HepG2 (cell line): ENCODE results near the gene ABCG5. TPM values are rescaled to one million over a fixed set of nuclear protein-coding genes. Genes with fewer than 3 reads are reported as not detected.
A peak's percentile ranks its signal among the peaks of the same experiment; 100 is the strongest.

ENCODE experiments used
- ATAC-seq: fragments of 200-7000 bp; cut with Tn5 transposase; 3 replicates; pipeline ENCODE4 v1.9.1; 2020; ENCODE audit warnings: mild to moderate bottlenecking, moderate library complexity
- Bru-seq: library from RNA; stranded (reverse); fragments of 400-500 nt; gene quantifications from one replicate; lab custom pipeline; 2021; lab: Mats Ljungman, UMichigan
- BruChase-seq, 2 experiments: library from RNA; stranded (reverse); fragments of 400-500 nt; gene quantifications; one replicate each; lab custom pipeline; 2021; lab: Mats Ljungman, UMichigan
- BruUV-seq: library from RNA; stranded (reverse); fragments of 400-500 nt; replicated peaks from 2 replicates; lab custom pipeline; 2021; lab: Mats Ljungman, UMichigan
- CTCF ChIA-PET: fragments of 300-600 bp; formaldehyde crosslinking; extraction: SDS; loops from one replicate; lab custom pipeline; 2021; ENCODE audit warnings: low total read pairs, inconsistent platforms, low intra/inter-chr PET ratio; lab: Yijun Ruan, JAX
- POLR2A ChIA-PET: fragments of 350-600 bp; sonication (Branson Sonifier 250); formaldehyde crosslinking; loops from one replicate; lab custom pipeline; 2020; ENCODE audit warnings: antibody characterized with exemption, inconsistent platforms; lab: Yijun Ruan, JAX
- DNase-seq: peaks from one replicate; pipeline ENCODE4 v3.0.0-alpha.2; 2015; ENCODE audit warnings: low spot score
- FAIRE-seq: peaks from 3 replicates; lab custom pipeline; 2011; peaks lifted over from hg19 to GRCh38; lab: Jason Lieb, UNC
- H2AFZ ChIP-seq: one replicate; pipeline ENCODE4 v1.6.1; 2011; ENCODE audit warnings: low read length, inconsistent platforms
- H3K27ac ChIP-seq: fragments of 300-600 bp; 3 replicates; pipeline ENCODE4 v1.8.0; 2011; ENCODE audit warnings: mixed run types, mild to moderate bottlenecking, mixed read lengths, low read length, inconsistent platforms; ENCODE audit not compliant: insufficient read depth; ENCODE audit errors: extremely low read length
- H3K27me3 ChIP-seq, 2 experiments: fragments of 200-600 bp in 1 of 2; 2 replicates in 1 of 2; 3 replicates in 1 of 2; pipeline versions ENCODE4 v1.6.0 to v1.8.0; 2011; ENCODE audit warnings: low read length in 2 of 2, mild to moderate bottlenecking in 2 of 2, moderate library complexity in 2 of 2, inconsistent platforms in 1 of 2; ENCODE audit not compliant: insufficient read depth in 2 of 2, control insufficient read depth in 1 of 2
- H3K36me3 ChIP-seq, 2 experiments: fragments of 200-600 bp in 1 of 2; replicated peaks in 1 of 2; 2 replicates in 1 of 2; 3 replicates in 1 of 2; pipeline versions ENCODE4 v1.5.1 to v1.8.0; 2011; ENCODE audit warnings: low read length in 2 of 2, inconsistent platforms in 1 of 2; ENCODE audit not compliant: insufficient read depth in 2 of 2, control insufficient read depth in 1 of 2
- H3K4me1 ChIP-seq: 2 replicates; pipeline ENCODE4 v1.5.1; 2012; ENCODE audit warnings: low read length, inconsistent platforms; ENCODE audit not compliant: insufficient read depth
- H3K4me2 ChIP-seq: 2 replicates; pipeline ENCODE4 v1.6.0; 2011; ENCODE audit warnings: low read depth, low read length, inconsistent platforms
- H3K4me3 ChIP-seq, 3 experiments: fragments of 200-600 bp in 1 of 3; sonication (generic), shearing (Covaris generic) in 1 of 3; replicated peaks in 1 of 3; 2 replicates each; pipeline ENCODE4 v1.5.1; 2011 to 2016; ENCODE audit warnings: low read length in 3 of 3, inconsistent platforms in 2 of 3, low read depth in 2 of 3, mild to moderate bottlenecking in 2 of 3, control low read depth in 1 of 3, mixed read lengths in 1 of 3; ENCODE audit not compliant: insufficient read depth in 1 of 3
- H3K79me2 ChIP-seq: one replicate; pipeline ENCODE4 v1.6.1; 2011; ENCODE audit warnings: low read length, inconsistent platforms; ENCODE audit not compliant: insufficient read depth
- H3K9ac ChIP-seq: 2 replicates; pipeline ENCODE4 v1.6.0; 2011; ENCODE audit warnings: mild to moderate bottlenecking, low read depth, low read length, inconsistent platforms; ENCODE audit not compliant: insufficient read depth
- H3K9me3 ChIP-seq: 2 replicates; pipeline ENCODE4 v1.5.1; 2012; ENCODE audit warnings: mild to moderate bottlenecking, low read length
- H4K20me1 ChIP-seq: 2 replicates; pipeline ENCODE4 v1.6.0; 2011; ENCODE audit warnings: inconsistent platforms, mild to moderate bottlenecking, low read length, moderate library complexity; ENCODE audit not compliant: insufficient read depth
- BCL3 ChIP-seq: sonication (generic); formaldehyde crosslinking; IDR thresholded peaks from 2 replicates; pipeline ENCODE4 v1.5.1; 2020; ENCODE audit warnings: mild to moderate bottlenecking, missing genetic modification reagents, moderate library complexity
- DBP ChIP-seq: sonication (generic); formaldehyde crosslinking; IDR thresholded peaks from 2 replicates; pipeline ENCODE4 v1.4.0; 2020; ENCODE audit warnings: missing genetic modification reagents; ENCODE audit errors: not compliant biosample characterization
- ETV6 ChIP-seq: sonication (generic); formaldehyde crosslinking; conservative IDR thresholded peaks from 2 replicates; pipeline ENCODE4 v1.4.0; 2020; ENCODE audit warnings: missing genetic modification reagents
- NFE2 ChIP-seq: sonication (generic); formaldehyde crosslinking; IDR thresholded peaks from 2 replicates; pipeline ENCODE4 v1.4.0; 2020; ENCODE audit warnings: missing genetic modification reagents
- NR1H2 ChIP-seq: sonication (generic); formaldehyde crosslinking; IDR thresholded peaks from 2 replicates; pipeline ENCODE4 v1.8.1; 2022; ENCODE audit warnings: low read depth, missing genetic modification reagents, borderline replicate concordance
- SNRNP70 ChIP-seq: fragments of 200-400 bp; formaldehyde crosslinking; IDR thresholded peaks from 2 replicates; pipeline ENCODE4 v1.6.1; 2017; ENCODE audit warnings: mild to moderate bottlenecking, low read depth, low read length, moderate library complexity
- ZBTB42 ChIP-seq: sonication (generic); formaldehyde crosslinking; IDR thresholded peaks from 2 replicates; pipeline ENCODE4 v1.5.0; 2020; ENCODE audit warnings: mild to moderate bottlenecking, missing genetic modification reagents
- ZNF382 ChIP-seq: sonication (generic); formaldehyde crosslinking; IDR thresholded peaks from 2 replicates; pipeline ENCODE4 v1.5.0; 2020; ENCODE audit warnings: missing genetic modification reagents, mild to moderate bottlenecking, borderline replicate concordance
- ZNF543 ChIP-seq: sonication (generic); formaldehyde crosslinking; IDR thresholded peaks from 2 replicates; pipeline ENCODE4 v1.4.0; 2020; ENCODE audit warnings: mild to moderate bottlenecking, missing genetic modification reagents
- ZNF547 ChIP-seq: sonication (generic); formaldehyde crosslinking; IDR thresholded peaks from 2 replicates; pipeline ENCODE4 v1.5.1; 2020; ENCODE audit warnings: mild to moderate bottlenecking, missing genetic modification reagents
- ZNF567 ChIP-seq: sonication (generic); formaldehyde crosslinking; IDR thresholded peaks from 2 replicates; pipeline ENCODE4 v1.8.1; 2023; ENCODE audit warnings: mild to moderate bottlenecking, missing genetic modification reagents, borderline replicate concordance
- WGBS: methylation state at CpG from one replicate; pipeline ENCODE4 v1.1.6; 2017; ENCODE audit warnings: low lambda C conversion rate; 5-methylcytosine and 5-hydroxymethylcytosine counted together
- in situ Hi-C: cut with HindIII; loops from 2 replicates; pipeline ENCODE4 v1.10.0; 2017; ENCODE audit warnings: low pct_unique_long_range_greater_than_20kb; ENCODE audit not compliant: extremely low pct_ligation_motif_present
- intact Hi-C: fragments of 100-400 bp; cut with micrococcal nuclease; formaldehyde crosslinking; loops from one replicate; pipeline ENCODE4 v1.10.0; 2022; ENCODE audit not compliant: unreplicated experiment
- long read RNA-seq, 2 experiments: library from RNA in 1 of 2; library from polyadenylated mRNA in 1 of 2; stranded (forward) in 1 of 2; unstranded in 1 of 2; transcript quantifications; one replicate each; pipeline ENCODE4 v2.0.0, GENCODE V29; 2019 to 2022
- polyA minus RNA-seq, 3 experiments: library from RNA; depleted of rRNA, polyadenylated mRNA; stranded (reverse); fragments of >200 nt; gene quantifications; 2 replicates each; pipeline ENCODE4 v1.2.3, GENCODE V29; 2011; ENCODE audit warnings: low replicate concordance in 1 of 3
- polyA plus RNA-seq, 8 experiments: library from polyadenylated mRNA; depleted of rRNA in 3 of 8; stranded (reverse) in 7 of 8; unstranded in 1 of 8; fragments of >200 nt; fragmentation: Illumina TruSeq in 4 of 8; extraction: Trizol in 4 of 8; gene quantifications; 2 replicates each; pipeline versions ENCODE4 v1.2.1 to v1.2.3, GENCODE V29; 2011 to 2016; ENCODE audit warnings: low read depth in 4 of 8, missing spikeins in 1 of 8, mixed read lengths in 1 of 8; ENCODE audit not compliant: insufficient read depth in 1 of 8
- total RNA-seq, 5 experiments: library from RNA; depleted of rRNA; stranded (reverse); fragments of >200 nt; fragmentation: Illumina TruSeq; extraction: Trizol; gene quantifications; 2 replicates each; pipeline ENCODE4 v1.2.3, GENCODE V29; 2016; ENCODE audit warnings: low read depth in 1 of 5
- TF ChIP-seq, protein P1 (sequence below): sonication (generic); formaldehyde crosslinking; IDR thresholded peaks from 2 replicates; pipeline ENCODE4 v1.5.0; 2020; ENCODE audit warnings: mild to moderate bottlenecking, missing genetic modification reagents, borderline replicate concordance

Gene ABCG5
- total RNA-seq (2016; rRNA removed; fragmentation: Illumina TruSeq; extraction: Trizol) = 5.8 and 15.1 TPM in 2 replicates
- total RNA-seq (2016; cell fraction: cytosol; rRNA removed; fragmentation: Illumina TruSeq; extraction: Trizol; ENCODE audit: low read depth) = 5.3 and 5.7 TPM in 2 replicates
- 5.6 and 16.0 TPM in 2 replicates for total RNA-seq (2016; cell fraction: insoluble cytoplasmic fraction; rRNA removed; fragmentation: Illumina TruSeq; extraction: Trizol)
- total RNA-seq (2016; cell fraction: membrane; rRNA removed; fragmentation: Illumina TruSeq; extraction: Trizol) = 7.7 and 8.7 TPM in 2 replicates
- 23.5 and 27.9 TPM in 2 replicates for total RNA-seq (2016; cell fraction: nucleus; rRNA removed; fragmentation: Illumina TruSeq; extraction: Trizol)
- polyA plus RNA-seq (2011; rRNA removed) = 38.8 and 39.0 TPM in 2 replicates
- 12.7 and 15.4 TPM in 2 replicates for polyA plus RNA-seq (2011; cell fraction: cytosol; rRNA removed)
- polyA plus RNA-seq (2011; cell fraction: nucleus; rRNA removed) = 217 and 232 TPM in 2 replicates
- 20.2 and 28.6 TPM in 2 replicates for polyA plus RNA-seq (2012)
- 3.8 and 4.6 TPM in 2 replicates for polyA plus RNA-seq (2016; cell fraction: cytosol; fragmentation: Illumina TruSeq; extraction: Trizol; ENCODE audit: low read depth)
- polyA plus RNA-seq (2016; cell fraction: insoluble cytoplasmic fraction; fragmentation: Illumina TruSeq; extraction: Trizol; ENCODE audit: low read depth) = 5.9 and 6.3 TPM in 2 replicates
- 6.7 and 6.8 TPM in 2 replicates for polyA plus RNA-seq (2016; cell fraction: membrane; fragmentation: Illumina TruSeq; extraction: Trizol; ENCODE audit: low read depth)
- polyA plus RNA-seq (2016; cell fraction: nucleus; fragmentation: Illumina TruSeq; extraction: Trizol; ENCODE audit: insufficient read depth, low read depth) = 70.1 and 70.4 TPM in 2 replicates
- 18.3 TPM in 1 of 2 replicates, not detected in the other for polyA minus RNA-seq (2011; rRNA and poly(A)+ RNA removed; ENCODE audit: low replicate concordance)
- 3.8 and 5.0 TPM in 2 replicates for polyA minus RNA-seq (2011; cell fraction: cytosol; rRNA and poly(A)+ RNA removed)
- 34.4 and 34.7 TPM in 2 replicates for polyA minus RNA-seq (2011; cell fraction: nucleus; rRNA and poly(A)+ RNA removed)
- percentile 82 among the genes with signal in this experiment for Bru-seq, nascent RNA
- percentile 60 among the genes with signal in this experiment for BruChase-seq, experiment 1, labeled RNA remaining after a 6-hour chase
- BruChase-seq, experiment 2, labeled RNA remaining after a 2-hour chase = percentile 80 among the genes with signal in this experiment
- long read RNA-seq, experiment 1, partial matches to known transcripts = 3 of 7 reads
- long read RNA-seq, experiment 1, other reads (novel, unspliced or antisense) = 4 of 7 reads
- long read RNA-seq, experiment 2, partial matches to known transcripts = 10 of 17 reads
- long read RNA-seq, experiment 2, other reads (novel, unspliced or antisense) = 5 of 17 reads

GRCh38 chr2:43838560-43839267, at the start of gene ABCG5, which contains the start of gene ABCG8:
ABCG5 (minus strand) TSS chr2:43838839; CDS start chr2:43838679, 160 bp downstream.
ABCG8 (plus strand) TSS chr2:43838971; CDS start chr2:43839054, 83 bp downstream.
- in situ Hi-C loops (no loop called here), intact Hi-C loops (loop anchor here (2.0 kb wide), 1 partner anchor 30 kb away; no protein-coding TSS in a partner anchor)
- H3K27me3 ChIP-seq = no peaks in the 10 kb centered on the region
- no peak for FAIRE-seq
- H3K9me3 ChIP-seq = no peaks in the 10 kb centered on the region
- ChIA-PET CTCF (no interaction called here), POLR2A (interaction anchor here (0.9 to 2.9 kb wide), 7 partner anchors 13 to 67 kb away, joined by 3 to 9 read pairs (median 3); partner anchors contain the start of gene DYNC2LI1)
- no peaks in the 10 kb centered on the region for H4K20me1 ChIP-seq
- peak within 1 kb of the TSS; percentile 38 for H2AFZ ChIP-seq
- WGBS = 5% methylated on average over 18 of the region's 20 CpGs
- H3K36me3 ChIP-seq = peaks cover 2 to 19% of the 10 kb centered on the region in 2 experiments; a peak in 3 of 5 replicates
- peaks cover 57% of the 10 kb centered on the region for H3K4me1 ChIP-seq
- peak; percentile 87 for ATAC-seq
- H3K4me2 ChIP-seq = peak within 1 kb of the TSS; percentile 89
- H3K27ac ChIP-seq = peak within 1 kb of the TSS; percentile 78
- no TSS peak for BruUV-seq
- DNase-seq = peak; percentile 82
- H3K4me3 ChIP-seq = peak within 1 kb of the TSS; percentile 64 to 82 (median 79)
- H3K79me2 ChIP-seq = peaks cover 34% of the 10 kb centered on the region
- peak within 1 kb of the TSS; percentile 79 for H3K9ac ChIP-seq
- TF ChIP-seq DBP (CRISPR knock-in tag) (peak; percentile 40), ETV6 (0 out of 2 replicates have a peak, but pooled peaks have one; percentile 14), NFE2 (CRISPR knock-in tag) (no peak; the same call in 1 of the 2 replicates), ZNF543 (CRISPR knock-in tag) (no peak), NR1H2 (CRISPR knock-in tag) (peak; percentile 87; the same call in 1 of the 2 replicates), ZBTB42 (CRISPR knock-in tag) (0 out of 2 replicates have a peak, but pooled peaks have one; percentile 58), ZNF382 (CRISPR knock-in tag) (no peak), ZNF547 (peak; percentile 59; the same call in 1 of the 2 replicates), ZNF567 (CRISPR knock-in tag) (0 out of 2 replicates have a peak, but pooled peaks have one; percentile 19), BCL3 (peak; percentile 43; the same call in 1 of the 2 replicates), SNRNP70 (no peak)
- TF ChIP-seq, protein P1, sequence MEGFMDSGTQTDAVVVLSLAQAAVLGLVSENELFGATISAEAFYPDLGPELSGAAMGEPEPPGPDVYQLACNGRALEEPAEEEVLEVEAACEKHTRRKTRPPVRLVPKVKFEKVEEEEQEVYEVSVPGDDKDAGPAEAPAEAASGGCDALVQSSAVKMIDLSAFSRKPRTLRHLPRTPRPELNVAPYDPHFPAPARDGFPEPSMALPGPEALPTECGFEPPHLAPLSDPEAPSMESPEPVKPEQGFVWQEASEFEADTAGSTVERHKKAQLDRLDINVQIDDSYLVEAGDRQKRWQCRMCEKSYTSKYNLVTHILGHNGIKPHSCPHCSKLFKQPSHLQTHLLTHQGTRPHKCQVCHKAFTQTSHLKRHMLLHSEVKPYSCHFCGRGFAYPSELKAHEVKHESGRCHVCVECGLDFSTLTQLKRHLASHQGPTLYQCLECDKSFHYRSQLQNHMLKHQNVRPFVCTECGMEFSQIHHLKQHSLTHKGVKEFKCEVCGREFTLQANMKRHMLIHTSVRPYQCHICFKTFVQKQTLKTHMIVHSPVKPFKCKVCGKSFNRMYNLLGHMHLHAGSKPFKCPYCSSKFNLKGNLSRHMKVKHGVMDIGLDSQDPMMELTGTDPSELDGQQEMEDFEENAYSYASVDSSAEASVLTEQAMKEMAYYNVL (CRISPR knock-in tag) = peak; percentile 55; the same call in 1 of the 2 replicates
